ENCODE measurements around the gene HMCN2.

DNA sequence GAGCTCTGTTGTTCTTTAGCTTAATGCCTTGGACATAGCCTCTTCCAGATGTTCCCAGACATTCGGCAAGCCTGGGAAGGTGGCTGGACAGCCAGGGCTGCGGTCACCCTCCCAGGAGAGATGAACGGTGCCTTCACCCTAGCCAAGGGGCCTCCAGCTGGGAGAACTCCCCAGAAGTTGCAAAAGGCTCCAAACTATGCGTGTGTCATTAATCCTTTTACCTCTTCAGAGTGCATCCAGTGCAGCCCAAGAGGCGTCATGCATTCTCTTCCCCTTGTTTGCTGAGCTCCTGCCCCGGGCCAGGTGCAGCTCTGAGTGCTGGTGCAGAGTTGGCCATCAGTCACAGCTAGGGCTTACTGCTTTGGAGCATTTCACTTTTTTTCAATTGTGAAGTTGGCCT lies 22.8 kb downstream of the HMCN2 start:
- TF ChIP-seq POLR2A (IDR thresholded peaks at IDR 0.05): no peak
- TF ChIP-seq, protein P1, sequence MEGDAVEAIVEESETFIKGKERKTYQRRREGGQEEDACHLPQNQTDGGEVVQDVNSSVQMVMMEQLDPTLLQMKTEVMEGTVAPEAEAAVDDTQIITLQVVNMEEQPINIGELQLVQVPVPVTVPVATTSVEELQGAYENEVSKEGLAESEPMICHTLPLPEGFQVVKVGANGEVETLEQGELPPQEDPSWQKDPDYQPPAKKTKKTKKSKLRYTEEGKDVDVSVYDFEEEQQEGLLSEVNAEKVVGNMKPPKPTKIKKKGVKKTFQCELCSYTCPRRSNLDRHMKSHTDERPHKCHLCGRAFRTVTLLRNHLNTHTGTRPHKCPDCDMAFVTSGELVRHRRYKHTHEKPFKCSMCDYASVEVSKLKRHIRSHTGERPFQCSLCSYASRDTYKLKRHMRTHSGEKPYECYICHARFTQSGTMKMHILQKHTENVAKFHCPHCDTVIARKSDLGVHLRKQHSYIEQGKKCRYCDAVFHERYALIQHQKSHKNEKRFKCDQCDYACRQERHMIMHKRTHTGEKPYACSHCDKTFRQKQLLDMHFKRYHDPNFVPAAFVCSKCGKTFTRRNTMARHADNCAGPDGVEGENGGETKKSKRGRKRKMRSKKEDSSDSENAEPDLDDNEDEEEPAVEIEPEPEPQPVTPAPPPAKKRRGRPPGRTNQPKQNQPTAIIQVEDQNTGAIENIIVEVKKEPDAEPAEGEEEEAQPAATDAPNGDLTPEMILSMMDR (IDR thresholded peaks at IDR 0.05): no peak
- no peak for TF ChIP-seq POLR2AphosphoS5 (IDR thresholded peaks at IDR 0.05)

Measured in suprapubic skin (tissue), 4 donors.